Fibroblast of the aortic adventitia (primary cell): ENCODE data around the gene TIMP3. TPM values are rescaled to one million over a fixed set of nuclear protein-coding genes. Genes with fewer than 3 reads are reported as not detected.

ENCODE experiments used
- DNase-seq: peaks from one replicate; pipeline ENCODE4 v3.0.0-alpha.2; 2010; ENCODE audit warnings: low read depth
- H3K4me3 ChIP-seq: 2 replicates; pipeline ENCODE4 v1.5.1; 2011; ENCODE audit warnings: low read depth, mild to moderate bottlenecking, control low read depth, low read length, moderate library complexity
- CTCF ChIP-seq: IDR thresholded peaks from 2 replicates; pipeline ENCODE4 v1.5.1; 2011; ENCODE audit warnings: mild to moderate bottlenecking, low read length, control low read depth, inconsistent platforms; ENCODE audit not compliant: insufficient read depth
- total RNA-seq: library from RNA; depleted of rRNA; stranded (reverse); fragments of >200 nt; gene quantifications from 2 replicates; pipeline ENCODE4 v1.2.3, GENCODE V29; 2012; ENCODE audit warnings: low replicate concordance

Gene TIMP3
- total RNA-seq, 1 donor, result 329 TPM

DNA sequence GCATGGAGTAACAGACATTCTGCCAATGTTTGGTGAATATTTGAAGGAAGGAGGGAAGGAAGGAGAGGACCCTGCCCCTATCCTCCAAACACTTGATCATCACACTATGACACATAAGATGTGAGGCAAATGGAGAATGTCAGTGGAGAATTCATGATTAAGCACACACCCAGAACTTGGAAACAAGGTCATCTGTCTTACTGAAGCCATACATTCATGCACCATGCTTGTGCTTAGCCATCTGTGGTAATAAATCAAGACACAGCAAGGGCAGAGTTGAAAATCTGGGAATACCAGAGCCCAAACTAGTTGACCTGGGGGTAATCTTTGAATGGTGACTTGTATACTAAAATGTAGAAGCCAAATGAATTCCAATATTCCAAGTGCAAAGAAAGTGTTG lies 7.9 kb upstream of the TIMP3 start:
- H3K4me3 ChIP-seq, result no peak overlapping the region
- no peak for TF ChIP-seq CTCF
- DNase-seq, result no peak

GRCh38 chr22:32794449-32795213 lies 6.9 kb upstream of the TIMP3 start:
- no peak overlapping the region for H3K4me3 ChIP-seq
- TF ChIP-seq CTCF, result peak; percentile 23
- DNase-seq, result peak; percentile 59

- no peak for DNase-seq
- H3K4me3 ChIP-seq, result no peak overlapping the region
- no peak for TF ChIP-seq CTCF
These were observed 6.3 kb upstream of the TIMP3 start for GRCh38 chr22:32795214-32795596.

DNA sequence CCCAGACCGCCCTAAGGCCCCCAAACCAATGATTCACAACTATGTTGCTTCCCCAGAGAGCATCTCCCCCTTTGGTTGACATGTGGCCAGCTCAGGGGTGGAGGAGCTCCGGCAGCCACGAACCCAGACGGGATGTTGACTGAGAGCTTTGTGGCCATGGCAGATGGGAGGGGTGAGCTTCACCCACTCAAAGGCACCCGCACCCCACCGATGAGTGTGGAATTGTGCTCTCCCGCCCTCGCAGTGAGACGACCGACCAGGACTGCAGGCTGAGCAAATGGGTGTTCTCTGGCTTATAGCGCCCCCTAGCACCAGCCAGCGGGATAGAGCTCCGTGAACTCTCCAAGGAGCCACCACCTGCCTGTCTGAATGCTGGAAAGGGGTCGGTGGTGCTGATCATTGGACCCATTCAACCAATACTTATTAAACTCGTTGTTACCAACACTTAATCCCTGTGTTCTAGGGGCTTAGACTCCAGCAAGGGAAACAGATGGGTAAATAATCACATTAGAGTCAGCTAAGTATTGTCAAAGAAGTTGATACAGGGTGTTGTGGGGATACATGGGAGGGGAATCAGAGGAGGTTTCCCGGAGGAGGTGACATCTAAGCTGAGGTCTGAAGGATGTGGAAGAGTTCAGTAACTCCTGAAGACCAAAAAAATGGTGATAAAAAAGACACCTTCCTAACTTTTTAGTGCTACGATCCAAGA lies 4.5 kb upstream of the TIMP3 start:
- DNase-seq, result peak; percentile 81
- H3K4me3 ChIP-seq, result no peak overlapping the region
- peak; percentile 94 for TF ChIP-seq CTCF

- TF ChIP-seq CTCF, result no peak
- no peak overlapping the region for H3K4me3 ChIP-seq
- no peak for DNase-seq
These were observed 2.0 kb upstream of the TIMP3 start for GRCh38 chr22:32799496-32799895.

- TF ChIP-seq CTCF, result no peak
- DNase-seq, result no peak
- H3K4me3 ChIP-seq, result no peak overlapping the region
These were observed 1.2 kb upstream of the TIMP3 start for GRCh38 chr22:32800158-32800882.
